Measurements from ENCODE around the gene EMILIN2.
"Not testable (repeated sequence)": the region's sequence is repeated elsewhere in the genome, so short reads cannot be mapped to it uniquely, and the experiment has no call there.

Gene EMILIN2

DNA sequence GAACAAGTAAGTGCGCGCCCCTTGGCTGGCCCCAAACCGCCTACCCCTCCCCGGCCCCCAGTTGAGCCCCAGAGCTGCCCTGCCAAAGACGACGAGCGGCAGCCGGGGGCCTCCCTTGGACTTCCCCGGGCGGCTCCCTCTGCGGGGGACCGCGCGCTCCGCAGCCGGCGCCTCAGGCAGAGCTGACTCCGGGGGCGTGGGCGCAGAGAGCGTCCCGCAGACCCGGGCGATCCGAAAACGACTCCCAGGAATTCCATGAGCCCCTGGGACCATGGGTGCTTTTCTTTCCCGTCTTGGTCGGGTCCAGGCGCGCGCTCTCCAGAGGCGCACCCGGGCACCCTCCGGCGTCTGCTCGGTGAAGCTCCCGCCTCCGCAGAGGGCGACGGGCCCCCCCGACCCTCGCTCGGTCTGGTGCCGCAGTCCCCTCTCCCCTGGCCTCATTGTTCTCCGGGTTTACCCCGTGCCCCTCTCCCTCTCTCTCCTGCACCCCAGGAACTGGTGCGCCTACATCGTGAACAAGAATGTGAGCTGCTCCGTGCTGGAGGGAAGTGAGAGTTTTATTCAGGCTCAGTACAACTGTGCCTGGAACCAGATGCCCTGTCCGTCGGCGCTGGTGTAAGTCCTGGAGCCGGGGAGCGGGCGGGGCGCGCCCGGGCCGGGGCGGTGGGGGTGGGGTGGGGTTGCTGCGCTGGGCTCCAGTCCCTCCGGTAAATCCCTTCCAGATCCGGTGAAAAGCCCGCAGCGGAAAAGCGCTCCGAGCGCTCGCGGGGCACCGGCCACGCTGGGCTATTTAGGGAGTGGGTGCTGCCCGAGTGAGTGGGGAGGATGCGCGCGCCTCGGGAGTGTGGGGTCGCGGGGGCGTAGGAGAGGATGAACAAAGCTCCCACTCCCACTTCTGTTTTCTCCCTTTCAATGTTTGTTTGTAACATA, 776 bp downstream of the EMILIN2 start:
- no peak for DNase-seq

DNA sequence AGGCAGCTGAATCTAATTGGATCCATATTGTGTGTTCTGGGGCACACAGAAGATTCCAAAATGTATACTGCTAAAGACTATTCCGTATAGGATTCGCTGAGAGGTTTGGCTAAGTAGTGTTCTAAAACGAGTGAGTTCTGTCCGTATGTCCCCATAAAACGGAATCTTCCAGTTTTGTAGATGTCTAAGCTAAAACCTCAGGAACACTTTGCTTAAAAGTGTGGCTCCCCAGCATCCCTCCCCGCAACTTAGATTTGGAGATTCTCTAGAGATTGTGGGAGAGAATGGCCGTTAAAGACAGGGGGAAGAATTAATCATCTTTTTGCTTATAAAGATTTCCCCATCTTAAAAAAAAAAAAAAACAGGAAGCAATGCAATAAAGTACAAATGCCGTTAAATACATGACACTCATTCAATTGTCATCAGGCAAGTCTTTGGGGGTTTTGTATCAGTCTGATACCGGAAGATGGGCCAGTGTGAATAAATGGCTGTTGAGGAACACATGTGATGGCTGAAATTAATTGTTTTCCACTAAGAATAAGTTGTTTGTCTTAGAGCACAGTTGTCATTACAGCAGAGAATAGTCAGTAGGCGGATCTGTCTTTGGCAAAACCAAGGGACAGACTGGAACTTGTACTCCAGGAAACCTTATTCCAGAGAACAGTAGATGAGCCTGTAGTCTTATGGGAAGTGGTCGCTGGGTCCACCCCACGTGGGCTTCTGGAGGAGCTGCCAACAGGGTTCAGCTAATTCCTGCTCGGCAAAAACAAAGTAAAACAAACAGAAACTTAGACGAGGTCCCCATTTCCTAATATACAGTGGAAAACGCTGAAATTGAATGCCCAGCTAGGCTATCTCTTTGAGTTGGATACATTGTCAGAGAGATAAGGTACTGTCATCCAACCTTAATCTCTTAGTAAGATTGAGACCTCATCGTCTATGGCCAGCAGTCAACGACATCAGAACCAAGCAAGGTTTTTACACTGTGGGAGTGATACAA, 1.7 kb downstream of the EMILIN2 start:
- no peak for DNase-seq

DNA sequence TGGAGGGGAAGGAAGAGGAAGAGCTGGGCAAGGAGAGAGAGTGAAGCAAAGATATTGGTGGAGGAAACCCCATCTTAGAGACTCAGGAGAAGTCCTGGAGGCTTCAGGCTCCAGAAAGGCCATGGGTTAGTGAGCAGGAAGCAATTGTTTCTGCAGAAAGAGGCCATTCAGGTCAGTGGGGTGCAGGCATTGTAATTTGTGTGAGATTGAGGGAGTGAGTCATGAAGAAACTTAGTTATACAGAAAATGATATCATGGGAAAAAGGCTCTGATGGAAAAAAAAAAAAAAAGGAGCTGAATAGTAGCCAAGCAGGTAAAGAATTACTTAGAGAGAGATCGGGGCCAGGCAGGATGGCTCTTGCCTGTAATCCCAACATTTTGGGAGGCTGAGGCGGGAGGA, 4.0 kb downstream of the EMILIN2 start:
- DNase-seq = no peak

DNA sequence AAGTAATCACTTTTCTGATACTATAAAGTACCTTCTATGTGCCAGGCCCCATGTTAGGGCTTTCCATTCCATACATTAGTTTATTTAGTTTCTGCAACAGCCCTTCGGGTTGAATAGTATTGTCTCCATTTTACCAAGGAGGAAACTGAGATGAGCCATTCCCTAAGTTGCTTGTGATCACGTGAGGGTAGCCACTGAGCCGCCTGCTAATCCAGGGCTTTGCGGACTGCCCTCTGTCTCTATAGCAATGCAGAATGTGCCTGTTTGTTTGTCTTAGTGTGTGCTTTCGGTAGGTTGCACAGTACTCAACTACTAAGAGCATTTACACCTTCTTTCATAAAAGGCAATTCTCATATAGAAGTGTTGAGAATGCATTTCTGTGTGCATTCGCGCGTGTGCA, 5.0 kb downstream of the EMILIN2 start:
- no peak for DNase-seq

DNA sequence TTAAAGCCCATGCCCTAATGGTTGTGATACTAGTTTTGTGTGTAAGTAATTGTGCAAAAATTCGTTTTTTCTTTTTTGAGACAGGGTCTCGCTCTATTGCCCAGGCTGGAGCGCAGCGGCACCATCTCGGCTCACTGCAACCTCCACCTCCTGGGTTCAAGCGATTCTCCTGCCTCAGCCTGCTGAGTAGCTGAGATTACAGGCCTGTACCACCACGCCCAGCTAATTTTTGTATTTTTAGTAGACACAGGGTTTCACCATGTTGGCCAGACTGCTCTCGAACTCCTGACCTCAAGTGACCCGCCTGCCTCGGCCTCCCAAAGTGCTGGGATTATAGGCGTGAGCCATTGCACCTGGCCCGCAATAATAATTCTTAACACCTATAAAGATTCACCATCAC, 5.7 kb downstream of the EMILIN2 start:
- DNase-seq = not testable (repeated sequence)

DNA sequence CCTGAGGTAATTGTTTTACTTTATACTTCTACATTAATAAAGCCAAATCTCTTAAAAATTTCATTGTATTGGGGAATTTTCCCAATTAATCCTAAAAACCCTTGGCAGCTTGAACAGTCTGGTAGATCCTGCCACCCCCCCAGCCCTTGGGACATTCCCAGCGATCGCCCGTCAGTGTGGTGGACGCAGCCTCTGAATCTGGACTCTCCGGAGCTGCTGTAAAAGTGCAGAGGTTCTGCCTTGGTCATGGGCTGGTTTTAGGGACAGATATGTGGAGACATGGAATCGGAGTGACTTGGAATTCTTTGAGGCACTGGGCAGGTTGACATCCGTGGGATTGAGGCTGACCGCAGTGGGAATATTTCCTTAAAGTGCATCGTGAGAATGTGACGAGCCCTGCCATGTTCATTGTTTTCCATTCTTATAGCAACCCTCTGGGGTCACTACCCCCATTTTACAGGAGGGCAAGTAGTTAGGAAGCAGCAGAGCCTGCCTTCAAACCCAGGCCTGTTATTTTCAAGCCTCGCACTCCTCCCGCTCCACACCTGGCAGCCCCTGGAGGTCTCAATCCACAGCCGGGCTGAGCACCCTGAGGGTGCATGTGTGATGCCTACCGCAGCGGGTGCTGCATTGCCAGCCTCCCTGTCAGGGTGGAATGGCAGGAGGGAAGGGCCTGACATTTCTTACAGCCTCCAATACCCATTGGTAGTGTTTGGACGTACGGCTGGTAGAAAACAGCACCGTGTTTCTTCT, 6.5 kb downstream of the EMILIN2 start:
- no peak for DNase-seq

DNA sequence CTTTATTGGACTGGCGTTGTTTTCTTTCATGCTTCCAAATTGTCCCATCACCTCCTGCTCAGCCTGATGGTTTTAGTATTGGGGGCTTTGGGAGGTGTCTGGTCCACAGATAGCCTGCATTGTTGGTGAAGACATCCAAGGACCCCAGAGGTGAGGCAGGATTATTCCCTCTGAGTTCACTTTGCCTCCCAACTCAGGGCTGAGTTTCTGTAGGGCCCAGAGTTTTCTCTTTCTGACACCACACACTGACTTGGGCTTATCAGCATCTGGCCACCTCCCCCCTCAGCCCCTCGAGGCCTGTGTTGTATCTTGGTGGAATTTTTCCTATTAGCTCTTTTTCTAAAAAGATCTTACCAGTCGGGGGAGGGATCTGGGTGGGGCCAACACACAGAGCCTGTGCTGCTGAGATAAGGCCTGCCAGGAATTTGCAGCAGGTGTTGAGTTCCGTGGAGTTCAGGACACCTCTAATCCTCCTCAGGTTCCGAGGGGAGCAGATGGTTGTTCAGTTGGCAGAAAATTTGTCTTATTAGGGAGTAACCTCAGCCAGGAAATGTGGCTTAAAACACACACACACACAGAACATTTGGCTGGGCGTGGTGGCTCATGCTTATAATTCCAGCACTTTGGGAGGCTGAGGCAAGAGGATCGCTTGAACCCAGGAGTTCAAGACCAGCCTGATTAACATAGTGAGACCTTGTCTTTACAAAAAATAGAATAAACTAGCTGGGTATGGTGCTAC, 7.3 kb downstream of the EMILIN2 start:
- no peak for DNase-seq

DNA sequence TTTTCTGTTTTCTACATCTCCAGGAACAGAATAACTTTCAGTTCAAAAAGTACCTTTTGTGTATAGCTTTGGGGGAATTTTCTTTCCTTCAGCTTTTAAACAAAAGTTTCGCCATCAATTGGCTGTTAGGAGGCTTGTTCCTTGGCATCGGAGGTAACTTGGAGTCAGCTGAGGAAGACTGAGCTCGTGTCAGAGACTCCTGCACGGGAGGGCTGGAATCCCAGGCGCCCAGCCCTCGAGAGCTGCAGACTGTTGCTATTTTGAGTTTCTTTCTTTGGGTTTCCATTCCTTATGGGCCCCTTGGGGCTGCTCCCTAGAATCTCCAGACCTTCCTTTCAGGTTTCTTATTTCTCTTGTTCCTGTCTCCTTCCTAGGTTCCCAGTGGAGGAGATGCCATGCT, 8.1 kb downstream of the EMILIN2 start:
- DNase-seq = no peak

DNA sequence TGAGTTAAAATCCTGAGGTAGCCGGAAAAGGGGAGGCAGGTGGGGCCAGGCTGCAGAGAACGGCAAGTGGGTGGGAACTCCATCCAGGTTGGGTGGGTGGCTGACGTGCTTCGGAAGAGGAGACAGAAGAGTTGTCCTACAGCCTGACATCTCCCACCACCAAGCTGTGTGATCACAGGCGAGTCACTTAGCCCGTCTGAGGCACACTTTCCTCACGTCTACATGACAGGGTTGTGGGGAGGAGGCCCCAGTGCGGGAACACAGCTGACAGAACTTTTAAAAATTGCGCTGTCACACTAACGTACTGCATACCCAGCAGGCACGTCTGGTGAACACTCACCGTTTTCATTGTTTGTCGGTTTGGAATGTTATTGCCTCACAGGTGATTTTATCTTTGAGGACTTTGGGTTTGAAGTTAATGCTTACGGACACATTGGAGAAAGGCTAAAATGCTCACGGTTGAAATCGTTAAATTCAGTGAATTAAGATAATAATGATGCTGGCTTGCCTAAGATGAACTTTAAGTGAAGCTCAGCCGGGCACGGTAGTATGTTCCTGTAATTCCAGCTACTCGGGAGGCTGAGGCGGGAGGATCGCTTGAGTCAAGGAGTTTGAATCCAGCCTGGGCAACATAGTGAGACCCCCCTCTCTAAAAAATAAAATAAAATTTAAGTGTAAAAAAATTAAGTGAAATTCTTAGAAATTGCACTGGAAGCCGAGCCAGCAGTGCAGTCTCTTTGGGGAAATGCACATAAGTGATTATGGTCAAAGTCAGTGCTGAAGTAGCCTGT, 8.9 kb downstream of the EMILIN2 start:
- no peak for DNase-seq

DNA sequence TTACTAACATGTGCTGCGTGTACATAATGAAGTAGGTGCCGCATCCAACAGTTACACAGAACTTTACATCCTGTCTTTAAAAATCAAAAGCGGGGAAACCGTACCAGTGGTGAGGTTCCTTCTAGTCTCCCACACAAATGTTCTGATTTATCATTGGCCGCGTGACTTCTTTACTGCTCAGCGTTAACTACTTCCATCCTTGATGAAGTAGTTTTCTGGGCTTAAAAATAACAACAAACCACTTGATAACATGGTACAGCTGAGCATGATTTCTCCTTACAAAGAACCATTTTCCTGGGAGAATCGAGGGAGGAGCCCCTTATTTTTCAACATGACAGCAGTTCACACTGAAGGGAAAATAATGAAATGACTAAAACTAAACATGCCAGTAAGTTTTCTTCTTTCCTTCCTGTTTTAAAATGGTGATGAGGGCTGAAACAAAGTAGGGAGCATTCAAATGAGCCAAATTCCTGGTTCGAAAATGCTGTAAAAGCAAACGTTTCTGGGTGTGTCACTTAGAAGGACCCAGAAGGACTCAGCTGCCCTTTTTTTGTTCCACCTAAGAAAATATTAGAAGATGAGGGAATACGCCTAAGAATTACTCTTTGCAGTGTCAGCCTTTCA, 9.9 kb downstream of the EMILIN2 start:
- no peak for DNase-seq

DNA sequence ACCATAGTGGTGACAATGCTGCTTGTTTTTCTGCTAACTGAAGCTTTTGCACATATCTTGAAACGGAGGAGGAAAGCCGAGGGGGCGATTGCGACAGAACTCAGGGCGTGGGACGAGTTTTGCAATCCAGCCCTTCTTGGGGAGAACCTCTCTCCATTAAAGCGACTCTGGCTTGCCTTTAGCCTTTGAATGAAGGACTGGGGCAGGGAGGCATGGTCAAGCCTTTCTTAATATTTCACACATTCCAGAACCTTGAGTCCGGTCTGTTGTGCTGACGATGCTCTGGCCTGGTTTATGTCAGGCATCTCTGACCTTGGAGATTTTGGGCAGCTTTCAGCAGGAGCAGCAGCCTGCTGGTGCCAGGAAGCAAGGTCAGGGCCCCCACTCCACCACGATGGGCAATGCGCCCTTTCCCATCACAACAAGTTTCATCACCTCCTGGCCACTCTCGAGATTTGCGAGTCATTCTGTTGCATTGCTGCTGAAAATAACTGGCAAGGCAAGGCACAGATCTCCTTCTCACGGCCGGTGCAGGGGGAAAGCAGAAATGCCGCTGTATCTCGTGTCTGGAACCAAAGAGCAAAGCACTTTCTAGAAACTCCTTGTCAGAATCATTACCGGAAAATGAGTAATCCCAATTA, 10.8 kb downstream of the EMILIN2 start:
- DNase-seq = no peak

DNA sequence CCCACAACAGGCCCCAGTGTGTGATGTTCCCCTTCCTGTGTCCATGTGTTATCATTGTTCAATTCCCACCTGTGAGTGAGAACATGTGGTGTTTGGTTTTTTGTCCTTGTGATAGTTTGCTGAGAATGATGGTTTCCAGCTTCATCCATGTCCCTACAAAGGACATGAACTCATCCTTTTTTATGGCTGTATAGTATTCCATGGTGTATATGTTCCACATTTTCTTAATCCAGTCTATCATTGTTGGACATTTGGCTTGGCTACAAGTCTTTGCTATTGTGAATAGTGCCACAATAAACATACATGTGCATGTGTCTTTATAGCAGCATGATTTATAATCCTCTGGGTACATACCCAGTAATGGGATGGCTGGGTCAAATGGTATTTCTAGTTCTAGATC, 13.6 kb downstream of the EMILIN2 start:
- not testable (repeated sequence) for DNase-seq

DNA sequence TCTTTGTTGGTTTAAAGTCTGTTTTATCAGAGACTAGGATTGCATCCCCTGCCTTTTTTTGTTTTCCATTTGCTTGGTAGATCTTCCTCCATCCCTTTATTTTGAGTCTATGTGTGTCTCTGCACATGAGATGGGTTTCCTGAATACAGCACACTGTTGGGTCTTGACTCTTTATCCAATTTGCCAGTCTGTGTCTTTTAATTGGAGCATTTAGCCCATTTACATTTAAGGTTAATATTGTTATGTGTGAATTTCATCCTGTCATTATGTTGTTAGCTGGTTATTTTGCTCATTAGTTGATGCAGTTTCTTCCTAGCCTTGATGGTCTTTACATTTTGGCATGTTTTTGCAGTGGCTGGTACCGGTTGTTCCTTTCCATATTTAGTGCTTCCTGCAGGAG, 17.2 kb downstream of the EMILIN2 start:
- DNase-seq = not testable (repeated sequence)

DNA sequence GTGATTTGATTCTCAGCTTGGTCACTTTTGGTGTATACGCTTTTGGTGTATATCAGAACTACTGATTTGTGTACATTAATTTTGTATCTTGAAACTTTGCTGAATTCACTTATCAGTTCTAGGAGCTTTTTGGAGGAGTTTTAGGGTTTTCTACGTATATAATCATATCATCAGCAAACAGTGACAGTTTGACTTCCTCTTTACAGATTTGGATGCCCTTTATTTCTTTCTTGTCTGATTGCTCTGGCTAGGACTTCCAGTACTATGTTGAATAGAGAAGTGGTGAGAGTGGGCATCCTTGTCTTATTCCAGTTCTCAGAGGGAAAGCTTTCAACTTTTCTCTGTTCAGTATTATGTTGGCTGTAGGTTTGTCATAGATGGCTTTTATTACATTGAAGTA, 19.7 kb downstream of the EMILIN2 start:
- DNase-seq = not testable (repeated sequence)

DNA sequence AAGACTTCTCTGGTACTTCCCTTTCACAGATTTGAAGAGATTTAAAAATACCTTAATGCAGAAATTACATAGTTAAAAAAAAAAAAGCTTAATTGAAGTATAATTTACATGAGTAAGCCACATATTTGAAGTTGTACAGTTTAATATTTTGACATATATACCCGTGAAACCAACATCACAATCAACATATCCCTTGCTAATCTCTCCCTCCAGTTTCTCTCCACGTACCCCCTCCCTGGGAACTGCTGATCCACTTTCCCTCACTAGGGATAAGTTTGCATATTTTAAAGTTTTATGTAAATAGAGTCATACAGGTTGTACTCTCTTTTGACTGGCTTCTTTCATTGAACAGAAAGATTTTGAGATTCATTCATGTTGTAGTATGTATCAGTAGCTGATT, 22.4 kb downstream of the EMILIN2 start:
- DNase-seq = no peak

DNA sequence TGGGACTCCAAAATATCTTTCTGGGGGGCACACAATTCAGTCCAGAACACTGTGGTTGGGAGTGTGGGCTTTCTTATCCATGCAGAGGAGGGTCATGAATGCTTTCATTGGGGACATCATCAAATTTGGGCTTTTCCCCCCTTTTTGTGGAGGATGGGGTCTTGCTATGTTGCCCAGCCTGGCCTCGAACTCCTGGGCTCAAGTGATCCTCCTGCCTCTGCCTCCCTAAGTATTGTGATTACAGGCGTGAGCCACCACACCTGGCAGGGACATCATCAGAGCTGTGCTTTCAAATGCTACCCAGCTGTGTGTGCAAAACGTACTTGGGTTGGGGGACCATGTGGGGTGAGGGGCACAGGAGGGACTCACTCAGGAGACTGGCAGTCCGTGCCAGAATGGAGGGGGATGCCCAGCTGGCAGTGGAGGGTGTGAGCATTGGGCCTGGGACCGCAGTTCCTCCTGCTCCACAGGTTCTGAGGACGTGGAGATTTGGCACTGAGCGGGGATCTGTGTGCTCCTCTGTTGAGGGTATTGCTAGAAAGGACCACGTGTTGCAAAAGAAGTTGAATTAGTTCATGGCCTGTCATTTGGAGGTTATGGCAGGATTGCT, 24.4 kb downstream of the EMILIN2 start:
- no peak for DNase-seq

DNA sequence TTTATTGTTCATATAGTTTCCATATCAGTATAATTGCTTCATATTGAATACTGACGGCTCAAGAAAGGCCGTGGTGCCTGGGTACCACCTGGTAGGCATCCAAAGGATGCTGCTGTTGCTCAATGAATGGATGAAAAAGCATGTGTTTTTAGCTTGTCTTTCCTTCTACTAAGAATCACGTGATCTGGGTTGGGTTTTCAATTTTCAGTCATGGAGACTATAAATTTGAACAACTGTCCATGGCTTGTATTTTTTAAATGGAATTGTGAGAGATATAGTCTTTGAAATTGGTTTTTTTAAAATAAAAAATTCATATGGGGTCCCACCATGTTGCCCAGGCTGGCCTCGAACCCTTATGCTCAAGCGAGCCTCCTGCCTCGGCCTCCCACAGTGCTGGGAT, 25.3 kb downstream of the EMILIN2 start:
- no peak for DNase-seq

DNA sequence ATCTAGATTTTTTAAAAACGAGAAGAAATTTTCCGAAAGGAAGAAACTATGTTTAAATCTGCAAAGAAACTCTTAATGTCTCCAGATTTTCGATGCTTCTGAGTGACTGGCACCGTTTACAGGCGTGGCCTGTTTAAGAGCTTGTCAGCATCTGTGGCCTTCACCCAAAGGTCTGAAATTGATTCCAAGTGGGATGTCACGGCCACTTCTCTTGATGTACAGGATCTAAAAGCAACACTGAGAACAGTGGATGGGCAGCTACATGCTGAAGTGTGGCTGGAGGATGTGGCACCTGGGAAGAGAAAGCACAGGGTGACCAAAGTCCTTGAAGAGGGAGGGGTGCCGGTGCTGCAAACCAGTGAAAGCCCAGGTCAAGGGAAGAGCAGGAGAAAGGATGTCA, 28.0 kb downstream of the EMILIN2 start:
- no peak for DNase-seq

DNA sequence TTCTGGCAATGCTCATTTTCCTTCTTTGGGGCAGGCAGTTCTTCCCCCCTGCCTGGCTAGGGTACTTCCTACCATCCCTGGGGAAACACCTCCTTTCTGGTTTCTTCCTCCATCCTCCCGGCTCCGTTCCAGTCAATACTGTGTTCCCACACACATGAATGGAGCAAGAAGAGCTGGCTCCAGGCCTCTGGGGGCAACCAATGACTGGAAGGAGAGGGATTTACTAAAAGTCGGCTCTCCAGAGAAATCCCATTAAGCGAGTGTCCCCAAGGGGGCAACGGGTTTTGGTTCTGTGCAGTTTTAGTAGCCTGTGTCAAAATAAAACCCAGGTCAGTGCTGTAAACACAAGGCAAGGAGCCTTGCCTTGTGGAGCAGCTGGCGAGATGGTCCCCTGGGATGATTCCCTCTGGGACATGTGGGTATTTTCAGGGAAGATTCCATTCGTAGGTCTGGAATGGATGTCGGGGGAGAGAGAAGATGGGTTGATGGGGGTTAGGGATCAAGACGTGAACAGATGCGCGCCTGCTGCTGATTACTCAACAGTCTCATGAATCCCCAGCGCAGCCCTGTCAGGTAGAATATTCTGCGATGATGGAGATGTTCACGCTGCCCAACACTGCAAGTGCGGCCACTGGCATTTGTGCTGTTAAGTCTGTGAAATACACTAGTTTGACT, 32.0 kb downstream of the EMILIN2 start:
- DNase-seq = no peak
